K562 (cell line): ENCODE results near the gene TRIM2. TPM values are rescaled to one million over a fixed set of nuclear protein-coding genes. Genes with fewer than 3 reads are reported as not detected.

ENCODE experiments used
- ATAC-seq: fragments of 200-7000 bp; cut with Tn5 transposase; 3 replicates; pipeline ENCODE4 v1.9.1; 2020; ENCODE audit warnings: moderate library complexity
- BruUV-seq: library from RNA; stranded (reverse); fragments of 400-500 nt; replicated peaks from 2 replicates; lab custom pipeline; 2021; lab: Mats Ljungman, UMichigan
- CTCF ChIA-PET: fragments of 300-600 bp; formaldehyde crosslinking; extraction: SDS; loops from one replicate; lab custom pipeline; 2021; ENCODE audit warnings: low intra/inter-chr PET ratio; lab: Yijun Ruan, JAX
- POLR2A ChIA-PET: fragments of 300-600, 350-650 bp; sonication (Branson Sonifier 250); formaldehyde crosslinking; extraction: SDS; loops from one replicate; lab custom pipeline; 2021; ENCODE audit warnings: antibody characterized with exemption, inconsistent platforms; lab: Yijun Ruan, JAX
- DNase-seq, 4 experiments: peaks; one replicate each; pipeline versions ENCODE4 v3.0.0 to v3.0.0-alpha.2; 2011 to 2018; ENCODE audit warnings: low spot score in 3 of 4, mixed read lengths in 3 of 4; ENCODE audit errors: extremely low read depth in 1 of 4
- FAIRE-seq: peaks from 2 replicates; lab custom pipeline; 2011; peaks lifted over from hg19 to GRCh38; lab: Jason Lieb, UNC
- H2AFZ ChIP-seq: 2 replicates; pipeline ENCODE4 v1.6.0; 2011; ENCODE audit warnings: low read depth, low read length, control low read depth, inconsistent platforms
- H3K27ac ChIP-seq: fragments of 200-600 bp; 3 replicates; pipeline ENCODE4 v1.8.0; 2011; ENCODE audit warnings: low read depth, mild to moderate bottlenecking, control low read depth, inconsistent platforms, low read length, moderate library complexity, mixed read lengths; ENCODE audit errors: extremely low read depth
- H3K27me3 ChIP-seq, 2 experiments: fragments of 300-600 bp in 1 of 2; 2 replicates in 1 of 2; 3 replicates in 1 of 2; pipeline versions ENCODE4 v1.6.0 to v1.8.0; 2011; ENCODE audit warnings: inconsistent platforms in 2 of 2, low read length in 2 of 2, mild to moderate bottlenecking in 1 of 2, mixed read lengths in 1 of 2, moderate library complexity in 1 of 2; ENCODE audit not compliant: control insufficient read depth in 2 of 2, insufficient read depth in 2 of 2
- H3K36me3 ChIP-seq: fragments of 300-600 bp; 3 replicates; pipeline ENCODE4 v1.8.0; 2011; ENCODE audit warnings: mild to moderate bottlenecking, low read length, inconsistent platforms; ENCODE audit not compliant: control insufficient read depth, insufficient read depth
- H3K4me1 ChIP-seq, 2 experiments: fragments of 200-600 bp in 1 of 2; replicated peaks in 1 of 2; 2 replicates in 1 of 2; 3 replicates in 1 of 2; pipeline versions ENCODE4 v1.5.1 to v1.8.0; 2011; ENCODE audit warnings: inconsistent platforms in 2 of 2, low read length in 2 of 2, mild to moderate bottlenecking in 1 of 2, mixed read lengths in 1 of 2, moderate library complexity in 1 of 2; ENCODE audit not compliant: control insufficient read depth in 2 of 2, insufficient read depth in 2 of 2
- H3K4me2 ChIP-seq: 2 replicates; pipeline ENCODE4 v1.6.1; 2011; ENCODE audit warnings: low read length, control low read depth, inconsistent platforms, mixed read lengths; ENCODE audit not compliant: insufficient read depth
- H3K4me3 ChIP-seq: fragments of 200-600 bp; sonication (generic), shearing (Covaris generic); 2 replicates; pipeline ENCODE4 v1.5.1; 2016; ENCODE audit warnings: control low read depth, inconsistent platforms
- H3K79me2 ChIP-seq: fragments of 200-600 bp; 3 replicates; pipeline ENCODE4 v1.8.0; 2011; ENCODE audit warnings: low read length, inconsistent platforms; ENCODE audit not compliant: control insufficient read depth, insufficient read depth
- H3K9ac ChIP-seq, 2 experiments: 2 replicates each; pipeline versions ENCODE4 v1.6.0 to v1.6.1; 2011; ENCODE audit warnings: low read depth in 2 of 2, low read length in 2 of 2, control low read depth in 1 of 2, inconsistent platforms in 1 of 2, mild to moderate bottlenecking in 1 of 2, mixed read lengths in 1 of 2; ENCODE audit not compliant: insufficient read depth in 1 of 2
- H3K9me1 ChIP-seq: one replicate; pipeline ENCODE4 v1.6.0; 2011; ENCODE audit warnings: inconsistent platforms, mild to moderate bottlenecking, low read length, moderate library complexity; ENCODE audit not compliant: control insufficient read depth, insufficient read depth
- H3K9me3 ChIP-seq: replicated peaks from 2 replicates; pipeline ENCODE4 v1.5.1; 2011; ENCODE audit warnings: low read depth, low read length, inconsistent platforms; ENCODE audit not compliant: control insufficient read depth, insufficient read depth
- H4K20me1 ChIP-seq: replicated peaks from 2 replicates; pipeline ENCODE4 v1.6.1; 2011; ENCODE audit warnings: low read length, inconsistent platforms, mixed read lengths; ENCODE audit not compliant: control insufficient read depth, insufficient read depth
- COPS2 ChIP-seq: fragments of 450-650 bp; conservative IDR thresholded peaks from 2 replicates; pipeline ENCODE4 v1.6.1; 2016; ENCODE audit warnings: mild to moderate bottlenecking, moderate library complexity
- CREM ChIP-seq: IDR thresholded peaks from 2 replicates; pipeline ENCODE4 v1.6.1; 2014; ENCODE audit warnings: antibody characterized with exemption, low read depth
- DLX4 ChIP-seq: fragments of 250-450 bp; sonication (Bioruptor Pico); IDR thresholded peaks from 2 replicates; pipeline ENCODE4 v1.6.1; 2021; ENCODE audit warnings: mild to moderate bottlenecking
- ESRRB ChIP-seq: fragments of 250-450 bp; sonication (Bioruptor Pico); IDR thresholded peaks from 2 replicates; pipeline ENCODE4 v1.5.0; 2020; ENCODE audit warnings: mild to moderate bottlenecking, moderate library complexity, borderline replicate concordance
- HLTF ChIP-seq: fragments of 450-650 bp; IDR thresholded peaks from 2 replicates; pipeline ENCODE4 v1.6.1; 2016
- ILK ChIP-seq: fragments of 450-650 bp; IDR thresholded peaks from 2 replicates; pipeline ENCODE4 v1.6.1; 2016; ENCODE audit warnings: missing genetic modification characterization, low read depth, mild to moderate bottlenecking, missing compliant biosample characterization, moderate library complexity, borderline replicate concordance
- KHSRP ChIP-seq: fragments of 450-650 bp; IDR thresholded peaks from 2 replicates; pipeline ENCODE4 v1.6.1; 2017
- L3MBTL2 ChIP-seq: fragments of 450-650 bp; IDR thresholded peaks from 2 replicates; pipeline ENCODE4 v1.6.1; 2016; ENCODE audit warnings: mild to moderate bottlenecking, moderate library complexity
- LEF1 ChIP-seq: fragments of 450-650 bp; IDR thresholded peaks from 2 replicates; pipeline ENCODE4 v1.6.1; 2016; ENCODE audit warnings: mild to moderate bottlenecking
- PBX2 ChIP-seq, 2 experiments: IDR thresholded peaks in 1 of 2; conservative IDR thresholded peaks in 1 of 2; 2 replicates each; pipeline ENCODE4 v1.6.1; 2016; ENCODE audit warnings: low read depth in 2 of 2, mild to moderate bottlenecking in 1 of 2, missing compliant biosample characterization in 1 of 2, missing genetic modification characterization in 1 of 2, moderate library complexity in 1 of 2
- SREBF2 ChIP-seq: sonication (generic); formaldehyde crosslinking; IDR thresholded peaks from 2 replicates; pipeline ENCODE4 v1.4.0; 2020; ENCODE audit warnings: mild to moderate bottlenecking, missing genetic modification reagents
- SRSF1 ChIP-seq: fragments of 200-400 bp; formaldehyde crosslinking; IDR thresholded peaks from 2 replicates; pipeline ENCODE4 v1.6.1; 2017; ENCODE audit warnings: mild to moderate bottlenecking, low read depth, low read length, moderate library complexity
- TFAM ChIP-seq: fragments of 250-450 bp; sonication (Bioruptor Pico); conservative IDR thresholded peaks from 2 replicates; pipeline ENCODE4 v1.5.0; 2021; ENCODE audit warnings: mild to moderate bottlenecking, moderate library complexity
- TRIM24 ChIP-seq, 2 experiments: fragments of 450-650 bp; IDR thresholded peaks; 2 replicates each; pipeline ENCODE4 v1.6.1; 2016
- ZNF23 ChIP-seq: fragments of 250-450 bp; sonication (Bioruptor Pico); IDR thresholded peaks from 2 replicates; pipeline ENCODE4 v1.4.0; 2020; ENCODE audit warnings: mild to moderate bottlenecking
- ZNF445 ChIP-seq: fragments of 250-450 bp; sonication (Bioruptor Pico); IDR thresholded peaks from 2 replicates; pipeline ENCODE4 v1.4.0; 2020; ENCODE audit warnings: low read depth, mild to moderate bottlenecking, moderate library complexity
- ZNF740 ChIP-seq, 3 experiments: fragments of 200-800 bp in 1 of 3; sonication (Bioruptor generic) in 1 of 3; sonication (generic) in 1 of 3; formaldehyde crosslinking in 1 of 3; IDR thresholded peaks; 2 replicates each; pipeline versions ENCODE4 v1.6.1 to v1.8.0; 2016 to 2022; ENCODE audit warnings: mild to moderate bottlenecking in 2 of 3, missing compliant biosample characterization in 2 of 3, missing genetic modification characterization in 2 of 3, missing genetic modification reagents in 1 of 3
- WGBS: fragments of 100-300 bp; shearing (Covaris generic); methylation state at CpG from one replicate; pipeline ENCODE4 v1.1.6; 2016; ENCODE audit warnings: low coverage, mixed read lengths; ENCODE audit not compliant: insufficient coverage; ENCODE audit errors: missing lambda C conversion rate; 5-methylcytosine and 5-hydroxymethylcytosine counted together
- in situ Hi-C: fragments of 300-500 bp; cut with MboI; formaldehyde crosslinking; loops from 4 replicates; pipeline ENCODE4 v1.15.0; 2018; ENCODE audit warnings: inconsistent platforms, mixed read lengths
- intact Hi-C: fragments of 100-400 bp; cut with micrococcal nuclease; formaldehyde crosslinking; loops from 2 replicates; pipeline ENCODE4 v1.14.2; 2022
- polyA plus RNA-seq, 8 experiments: library from polyadenylated mRNA; depleted of rRNA in 4 of 8; stranded (reverse) in 5 of 8; unstranded in 3 of 8; fragments of >200 nt; fragmentation: Nextera tagmentation in 2 of 8; fragmentation: Illumina TruSeq in 1 of 8; extraction: Ambion mirVana in 2 of 8; extraction: Trizol in 1 of 8; gene quantifications; 2 replicates each; pipeline versions ENCODE4 v1.2.1 to v1.2.3, GENCODE V29; 2011 to 2014; ENCODE audit warnings: inconsistent platforms in 1 of 8, missing spikeins in 1 of 8
- total RNA-seq, 7 experiments: library from RNA; depleted of rRNA in 6 of 7; stranded (reverse); fragments of >200 nt in 6 of 7; fragmentation: Illumina TruSeq in 2 of 7; extraction: Trizol in 2 of 7; gene quantifications; 2 replicates each; pipeline versions ENCODE4 v1.2.1 to v1.2.3, GENCODE V29; 2011 to 2021; ENCODE audit warnings: low replicate concordance in 1 of 7

The TRIM2 gene
- total and polyA plus RNA-seq, 9 of the 15 experiments (the other 6 are each of a cell fraction or from before 2014, with no cell fraction given) = 0.01 to 0.41 (median 0.13) TPM; not detected in 1

DNA sequence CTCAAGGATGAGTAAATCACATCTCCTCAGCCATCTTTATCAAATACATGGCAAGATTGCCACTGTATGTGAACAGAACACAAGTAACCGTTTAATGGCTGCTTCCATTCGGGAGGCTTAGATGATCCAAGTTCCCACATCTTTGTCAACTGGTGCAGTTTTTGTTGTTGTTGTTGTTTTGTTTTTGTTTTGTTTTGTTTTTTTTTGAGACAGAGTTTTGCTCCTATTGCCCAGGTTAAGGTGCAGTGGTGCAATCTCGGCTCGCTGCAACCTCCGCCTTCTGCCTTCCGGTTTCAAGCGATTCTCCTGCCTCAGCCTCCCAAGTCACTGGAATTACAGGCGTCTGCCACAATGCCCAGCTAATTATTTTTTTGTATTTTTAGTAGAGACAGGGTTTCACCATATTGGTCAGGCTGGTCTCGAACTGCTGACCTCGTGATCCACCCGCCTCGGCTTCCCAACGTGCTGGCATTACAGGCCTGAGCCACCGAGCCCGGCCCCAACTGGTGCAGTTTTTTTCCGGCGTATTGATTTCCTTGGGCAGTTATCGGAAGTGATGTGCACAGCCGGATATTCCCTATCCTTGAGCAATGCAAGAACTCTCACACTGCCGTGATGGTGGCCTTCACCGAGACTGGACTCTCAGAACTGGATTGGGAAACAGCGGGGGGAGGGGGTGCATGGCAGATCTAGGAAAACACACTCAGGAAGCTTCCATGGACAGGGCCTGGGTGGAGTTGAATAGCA lies 29.2 kb upstream of the TRIM2 start:
- Histone ChIP-seq H3K4me3 (no peak overlapping the region), H4K20me1 (no peaks in the 10 kb centered on the region; the same call in 1 of the 2 replicates), H3K27me3 (peaks cover 22 to 49% of the 10 kb centered on the region in 2 experiments), H3K9me1 (no peaks in the 10 kb centered on the region), H3K36me3 (no peaks in the 10 kb centered on the region), H2AFZ (no peak overlapping the region), H3K27ac (no peak overlapping the region), H3K9me3 (no peaks in the 10 kb centered on the region), H3K9ac (no peak overlapping the region), H3K4me1 (no peaks in the 10 kb centered on the region), H3K79me2 (no peaks in the 10 kb centered on the region), H3K4me2 (no peak overlapping the region)
- CTCF ChIA-PET = no interaction called here
- BruUV-seq = no TSS peak
- TF ChIP-seq SRSF1 = no peak
- TF ChIP-seq LEF1 = no peak
- no peak for TF ChIP-seq SREBF2
- no peak for TF ChIP-seq ZNF445 (CRISPR knock-in tag)
- TF ChIP-seq DLX4 (CRISPR knock-in tag) = no peak
- TF ChIP-seq ZNF23 (CRISPR knock-in tag) = no peak
- no peak for TF ChIP-seq COPS2
- no peak for TF ChIP-seq ESRRB (CRISPR knock-in tag)
- no peak for TF ChIP-seq ILK (tag)
- TF ChIP-seq CREM = no peak
- TF ChIP-seq KHSRP = no peak
- TF ChIP-seq PBX2 (CRISPR knock-in tag; IDR thresholded peaks at IDR 0.05; ENCODE audit: low read depth) = no peak
- no peak for TF ChIP-seq PBX2 (tag; conservative IDR thresholded peaks at IDR 0.05; ENCODE audit: low read depth)
- no peak for TF ChIP-seq TFAM (CRISPR knock-in tag)
- no peak for TF ChIP-seq L3MBTL2
- TF ChIP-seq HLTF = no peak
- no peak for TF ChIP-seq TRIM24 (IDR thresholded peaks at IDR 0.05)
- TF ChIP-seq ZNF740 (CRISPR knock-in tag; IDR thresholded peaks at IDR 0.05) = no peak
- no peak for TF ChIP-seq ZNF740 (tag; IDR thresholded peaks at IDR 0.05)
- POLR2A ChIA-PET = no interaction called here
- no peak for DNase-seq
- no peak for FAIRE-seq
- no peak for ATAC-seq
- in situ Hi-C loops = no loop called here
- 1% methylated on average over 22 of the region's 22 CpGs for WGBS
- intact Hi-C loops = no loop called here
